Fibroblast of lung (primary cell): Measurements from ENCODE around the gene ACAD10. TPM values are rescaled to one million over a fixed set of nuclear protein-coding genes. Genes with fewer than 3 reads are reported as not detected.

ENCODE experiments used
- DNase-seq, 2 donors: peaks; one replicate each; pipeline versions ENCODE4 v3.0.0 to v3.0.0-alpha.2; 2010; ENCODE audit warnings: low read depth in 2 of 2
- H2AFZ ChIP-seq: 2 replicates; pipeline ENCODE4 v1.5.1; 2012; ENCODE audit warnings: low read length, control low read depth, inconsistent platforms
- H3K27ac ChIP-seq: 2 replicates; pipeline ENCODE4 v1.5.1; 2011; ENCODE audit warnings: low read length, control low read depth; ENCODE audit not compliant: insufficient read depth
- H3K27me3 ChIP-seq: 2 replicates; pipeline ENCODE4 v1.5.1; 2011; ENCODE audit warnings: mild to moderate bottlenecking, low read length; ENCODE audit not compliant: control insufficient read depth, insufficient read depth
- H3K36me3 ChIP-seq: 2 replicates; pipeline ENCODE4 v1.5.1; 2011; ENCODE audit warnings: low read length; ENCODE audit not compliant: control insufficient read depth, insufficient read depth
- H3K4me1 ChIP-seq: 2 replicates; pipeline ENCODE4 v1.5.1; 2011; ENCODE audit warnings: low read length; ENCODE audit not compliant: control insufficient read depth, insufficient read depth; ENCODE audit errors: extremely low read depth
- H3K4me2 ChIP-seq: 2 replicates; pipeline ENCODE4 v1.5.1; 2011; ENCODE audit warnings: low read length, control low read depth; ENCODE audit not compliant: insufficient read depth; ENCODE audit errors: extremely low read depth
- H3K4me3 ChIP-seq, 4 experiments: fragments of 200-600 bp in 1 of 4; sonication (generic) in 1 of 4; replicated peaks in 1 of 4; 2 replicates each; pipeline ENCODE4 v1.5.1; 2011 to 2016; ENCODE audit warnings: low read length in 4 of 4, low read depth in 3 of 4, mild to moderate bottlenecking in 3 of 4, control low read depth in 2 of 4, inconsistent platforms in 1 of 4, mixed read lengths in 1 of 4; ENCODE audit not compliant: insufficient read depth in 1 of 4; ENCODE audit errors: control extremely low read depth in 1 of 4
- H3K79me2 ChIP-seq: 2 replicates; pipeline ENCODE4 v1.5.1; 2012; ENCODE audit warnings: mild to moderate bottlenecking, low read length, inconsistent platforms; ENCODE audit not compliant: control insufficient read depth, insufficient read depth
- H3K9ac ChIP-seq: 2 replicates; pipeline ENCODE4 v1.5.1; 2011; ENCODE audit warnings: mild to moderate bottlenecking, low read length, control low read depth; ENCODE audit not compliant: insufficient read depth
- H3K9me3 ChIP-seq: 2 replicates; pipeline ENCODE4 v1.5.1; 2012; ENCODE audit warnings: low read depth, low read length; ENCODE audit not compliant: control insufficient read depth, insufficient read depth
- H4K20me1 ChIP-seq: 2 replicates; pipeline ENCODE4 v1.5.1; 2011; ENCODE audit warnings: low read length; ENCODE audit not compliant: control insufficient read depth, insufficient read depth; ENCODE audit errors: extremely low read depth
- CTCF ChIP-seq, 2 donors: IDR thresholded peaks in 1 of 2; conservative IDR thresholded peaks in 1 of 2; 1 replicate in 1 of 2; 2 replicates in 1 of 2; pipeline ENCODE4 v1.5.1; 2011 to 2012; ENCODE audit warnings: low read length in 2 of 2, control low read depth in 1 of 2, inconsistent platforms in 1 of 2, low read depth in 1 of 2, mild to moderate bottlenecking in 1 of 2
- EZH2 ChIP-seq: IDR thresholded peaks from 2 replicates; pipeline ENCODE4 v1.5.1; 2012; ENCODE audit warnings: low read length, control low read depth, mild to moderate bottlenecking; ENCODE audit errors: missing control alignments
- polyA plus RNA-seq, 2 donors: library from polyadenylated mRNA; depleted of rRNA in 1 of 2; stranded (reverse) in 1 of 2; unstranded in 1 of 2; fragments of >200 nt; gene quantifications; 2 replicates each; pipeline ENCODE4 v1.2.1, GENCODE V29; 2011 to 2012; ENCODE audit warnings: missing spikeins in 1 of 2
- total RNA-seq: library from RNA; depleted of rRNA; stranded (reverse); fragments of >200 nt; gene quantifications from 2 replicates; pipeline ENCODE4 v1.2.1, GENCODE V29; 2014

The ACAD10 gene
- total and polyA plus RNA-seq, 2 donors (not counting 1 experiment from before 2014, with no cell fraction given), result 11.2 to 19.8 TPM

- TF ChIP-seq CTCF (conservative IDR thresholded peaks at IDR 0.05 in 1 of 2, IDR thresholded peaks at IDR 0.05 in 1 of 2; ENCODE audit: low read depth in 1 of 2, low read length in 2 of 2) (no peak), EZH2 (no peak)
Observed at GRCh38 chr12:111768159-111768895, 82.5 kb downstream of the ACAD10 start.

GRCh38 chr12:111769599-111769998 lies 83.7 kb downstream of the ACAD10 start:
- no peak for TF ChIP-seq EZH2
- TF ChIP-seq CTCF (conservative IDR thresholded peaks at IDR 0.05 in 1 of 2, IDR thresholded peaks at IDR 0.05 in 1 of 2; ENCODE audit: low read depth in 1 of 2, low read length in 2 of 2), result no peak
- no peaks in the 10 kb centered on the region for H3K36me3 ChIP-seq
- no peaks in the 10 kb centered on the region for H3K9me3 ChIP-seq
- H3K79me2 ChIP-seq, result no peaks in the 10 kb centered on the region
- H2AFZ ChIP-seq, result no peak overlapping the region
- H3K4me1 ChIP-seq, result peaks cover 9% of the 10 kb centered on the region
- H4K20me1 ChIP-seq, result no peaks in the 10 kb centered on the region
- H3K9ac ChIP-seq, result no peak overlapping the region
- H3K27me3 ChIP-seq, result no peaks in the 10 kb centered on the region
- no peak overlapping the region for H3K4me2 ChIP-seq
- no peak overlapping the region for H3K4me3 ChIP-seq
- DNase-seq, result no peak
- H3K27ac ChIP-seq, result no peak overlapping the region

More at GRCh38 chr12:111768159-111768895, 82.5 kb downstream of the ACAD10 start:
- Histone ChIP-seq H3K36me3 (no peaks in the 10 kb centered on the region), H3K4me1 (peaks cover 4% of the 10 kb centered on the region), H4K20me1 (no peaks in the 10 kb centered on the region), H3K79me2 (no peaks in the 10 kb centered on the region), H2AFZ (no peak overlapping the region), H3K27ac (no peak overlapping the region), H3K9me3 (no peaks in the 10 kb centered on the region), H3K27me3 (no peaks in the 10 kb centered on the region), H3K4me2 (peak overlapping the region; percentile 64), H3K9ac (no peak overlapping the region), H3K4me3 (peak overlapping the region in 2 of 4 experiments; percentile 75 to 80)
- DNase-seq, result no peak

DNA sequence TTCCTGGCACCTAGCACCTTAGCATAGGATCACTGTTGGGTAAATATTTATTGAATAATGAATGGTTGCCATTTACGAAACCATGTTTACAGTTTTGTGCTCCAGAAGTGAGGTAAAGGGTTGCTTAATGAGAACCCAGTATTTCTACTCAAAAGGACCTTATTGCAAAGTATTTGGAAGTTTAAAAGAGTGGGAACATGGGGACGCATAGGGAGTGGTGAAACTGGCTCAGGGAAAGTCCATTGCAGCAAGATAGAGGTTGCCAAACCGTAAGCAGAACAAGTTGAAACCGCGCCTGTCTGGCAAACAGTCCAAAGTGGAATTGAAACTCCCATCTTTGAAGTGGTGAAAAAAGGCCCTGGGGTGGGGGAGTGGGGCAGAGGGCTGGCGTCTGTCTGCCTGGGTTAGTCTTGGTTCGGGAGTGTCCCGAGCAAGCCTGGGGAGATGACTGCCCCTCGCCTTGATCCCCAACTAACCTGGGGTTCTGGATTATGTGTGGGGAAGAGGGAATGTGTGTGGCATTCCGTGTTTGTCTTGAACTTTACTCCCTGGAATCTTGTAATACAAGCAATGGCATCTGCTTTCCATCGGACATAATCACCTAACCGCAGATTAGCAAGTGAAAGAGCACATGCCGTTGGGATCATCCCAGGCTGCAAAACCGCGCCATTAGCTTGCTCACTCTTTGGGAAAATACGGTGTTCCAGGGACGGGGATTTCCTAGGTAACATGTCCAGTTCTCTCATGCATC lies 88.1 kb downstream of the ACAD10 start:
- Histone ChIP-seq H3K4me2 (peak overlapping the region; percentile 85), H3K79me2 (no peaks in the 10 kb centered on the region), H2AFZ (peak overlapping the region; percentile 4), H3K9ac (no peak overlapping the region), H3K4me3 (peak overlapping the region in 3 of 4 experiments; percentile 7 to 31 (median 30)), H3K9me3 (no peaks in the 10 kb centered on the region), H3K4me1 (peaks cover 20% of the 10 kb centered on the region), H4K20me1 (no peaks in the 10 kb centered on the region), H3K36me3 (no peaks in the 10 kb centered on the region), H3K27ac (peak overlapping the region; percentile 53), H3K27me3 (no peaks in the 10 kb centered on the region)
- TF ChIP-seq CTCF (conservative IDR thresholded peaks at IDR 0.05 in 1 of 2, IDR thresholded peaks at IDR 0.05 in 1 of 2; ENCODE audit: low read depth in 1 of 2, low read length in 2 of 2) (no peak), EZH2 (no peak)
- peak; percentile 84 to 96 for DNase-seq
